22Rv1 (cell line): ENCODE measurements around the gene ENOX2.
"Not testable (repeated sequence)": the region's sequence is repeated elsewhere in the genome, so short reads cannot be mapped to it uniquely, and the experiment has no call there.

Source experiments
- H3K27ac ChIP-seq: fragments of 450-650 bp; 2 replicates; pipeline ENCODE4 v1.5.1; 2017
- ZFX ChIP-seq: fragments of 450-650 bp; IDR thresholded peaks from 2 replicates; pipeline ENCODE4 v1.6.1; 2017; ENCODE audit warnings: antibody characterized with exemption, borderline replicate concordance
- TF ChIP-seq, protein P1 (sequence below): fragments of 450-650 bp; IDR thresholded peaks from 2 replicates; pipeline ENCODE4 v1.5.1; 2017; ENCODE audit warnings: mild to moderate bottlenecking

The ENOX2 gene, protein sequence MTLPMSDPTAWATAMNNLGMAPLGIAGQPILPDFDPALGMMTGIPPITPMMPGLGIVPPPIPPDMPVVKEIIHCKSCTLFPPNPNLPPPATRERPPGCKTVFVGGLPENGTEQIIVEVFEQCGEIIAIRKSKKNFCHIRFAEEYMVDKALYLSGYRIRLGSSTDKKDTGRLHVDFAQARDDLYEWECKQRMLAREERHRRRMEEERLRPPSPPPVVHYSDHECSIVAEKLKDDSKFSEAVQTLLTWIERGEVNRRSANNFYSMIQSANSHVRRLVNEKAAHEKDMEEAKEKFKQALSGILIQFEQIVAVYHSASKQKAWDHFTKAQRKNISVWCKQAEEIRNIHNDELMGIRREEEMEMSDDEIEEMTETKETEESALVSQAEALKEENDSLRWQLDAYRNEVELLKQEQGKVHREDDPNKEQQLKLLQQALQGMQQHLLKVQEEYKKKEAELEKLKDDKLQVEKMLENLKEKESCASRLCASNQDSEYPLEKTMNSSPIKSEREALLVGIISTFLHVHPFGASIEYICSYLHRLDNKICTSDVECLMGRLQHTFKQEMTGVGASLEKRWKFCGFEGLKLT

DNA sequence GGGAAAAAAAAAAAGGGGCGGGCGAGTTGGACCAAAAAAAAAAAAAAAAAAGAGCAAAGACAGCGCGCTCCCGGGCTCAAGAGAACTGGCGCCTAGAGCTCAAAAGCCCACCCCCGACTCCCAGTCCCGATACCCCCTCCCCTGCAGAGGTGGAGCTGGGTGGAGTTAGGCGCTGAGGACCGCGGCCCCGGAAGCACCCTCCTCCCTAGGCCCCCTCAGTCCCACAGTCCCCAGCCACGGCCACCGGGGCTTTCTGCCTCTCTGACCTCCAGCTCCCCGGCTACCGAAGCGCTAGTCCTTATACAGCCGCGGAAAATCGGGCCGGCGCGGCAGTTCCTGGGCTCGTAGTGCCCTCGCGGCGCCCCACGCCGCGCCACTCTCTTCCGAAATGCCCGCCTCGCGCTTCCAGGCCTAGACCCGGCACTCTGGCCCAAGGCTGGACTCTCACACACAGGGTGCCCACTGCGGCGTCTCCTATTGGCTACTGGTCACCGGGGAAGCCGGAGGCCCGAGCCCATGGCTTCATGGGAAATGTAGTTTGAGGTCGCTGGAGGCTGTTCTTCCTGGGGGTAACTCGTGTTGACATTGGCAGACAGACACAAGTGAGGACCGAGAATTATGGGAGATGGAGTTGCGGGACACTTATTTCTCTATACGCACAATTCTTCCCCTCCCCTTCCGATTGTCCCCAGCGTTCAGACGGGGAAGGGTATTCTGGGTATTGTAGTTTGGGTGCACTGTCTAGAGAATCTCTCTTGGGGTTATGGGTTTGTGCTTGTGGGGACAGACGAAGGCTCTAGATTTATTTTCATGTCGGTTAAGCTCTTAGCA, at the start of gene ENOX2:
TSS of gene ENOX2 (minus strand) at position 427 of the 831 bp plus-strand sequence. CDS start 199,993 bp downstream, outside the sequence.
- H3K27ac ChIP-seq, result peak within 1 kb of the TSS; percentile 62
- TF ChIP-seq, protein P1, sequence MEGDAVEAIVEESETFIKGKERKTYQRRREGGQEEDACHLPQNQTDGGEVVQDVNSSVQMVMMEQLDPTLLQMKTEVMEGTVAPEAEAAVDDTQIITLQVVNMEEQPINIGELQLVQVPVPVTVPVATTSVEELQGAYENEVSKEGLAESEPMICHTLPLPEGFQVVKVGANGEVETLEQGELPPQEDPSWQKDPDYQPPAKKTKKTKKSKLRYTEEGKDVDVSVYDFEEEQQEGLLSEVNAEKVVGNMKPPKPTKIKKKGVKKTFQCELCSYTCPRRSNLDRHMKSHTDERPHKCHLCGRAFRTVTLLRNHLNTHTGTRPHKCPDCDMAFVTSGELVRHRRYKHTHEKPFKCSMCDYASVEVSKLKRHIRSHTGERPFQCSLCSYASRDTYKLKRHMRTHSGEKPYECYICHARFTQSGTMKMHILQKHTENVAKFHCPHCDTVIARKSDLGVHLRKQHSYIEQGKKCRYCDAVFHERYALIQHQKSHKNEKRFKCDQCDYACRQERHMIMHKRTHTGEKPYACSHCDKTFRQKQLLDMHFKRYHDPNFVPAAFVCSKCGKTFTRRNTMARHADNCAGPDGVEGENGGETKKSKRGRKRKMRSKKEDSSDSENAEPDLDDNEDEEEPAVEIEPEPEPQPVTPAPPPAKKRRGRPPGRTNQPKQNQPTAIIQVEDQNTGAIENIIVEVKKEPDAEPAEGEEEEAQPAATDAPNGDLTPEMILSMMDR, result no peak
- TF ChIP-seq ZFX, result no peak

DNA sequence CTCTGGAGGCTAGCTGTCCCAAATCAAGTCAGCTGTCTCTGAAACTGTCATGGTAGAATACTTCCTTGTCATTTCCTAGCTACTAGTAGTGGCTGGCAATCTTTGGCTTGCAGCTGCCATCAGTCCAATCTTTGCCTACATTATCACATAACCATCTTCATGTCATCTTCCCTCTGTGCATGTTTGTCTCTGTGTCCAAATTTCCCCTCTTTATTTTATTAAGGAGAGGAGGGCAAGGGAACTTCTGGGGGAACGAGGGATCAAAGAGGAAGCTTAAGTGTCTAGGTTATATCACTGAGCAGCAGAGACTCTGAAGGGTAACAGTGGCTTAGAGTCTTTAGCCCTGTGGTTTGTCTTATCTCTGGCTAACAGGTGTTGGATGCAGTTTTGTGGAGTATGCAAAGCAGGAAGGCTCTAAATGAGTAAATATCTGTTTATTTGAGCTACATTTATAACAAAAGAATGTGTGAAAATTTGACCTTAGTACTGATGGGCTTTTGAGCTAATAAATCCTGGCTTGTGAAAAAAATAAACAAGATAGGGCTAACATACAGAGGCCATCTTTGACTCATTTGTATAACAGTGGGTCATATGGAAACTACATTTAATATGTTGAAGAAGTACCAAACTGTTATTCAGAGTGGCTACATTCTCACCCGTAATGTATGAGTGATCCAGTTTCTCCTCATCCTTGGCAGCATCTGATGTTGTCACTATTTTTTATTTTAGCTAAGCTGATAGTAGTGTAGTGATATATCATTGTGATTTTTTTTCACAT, 49.4 kb upstream of the ENOX2 start:
- TF ChIP-seq, protein P1, result no peak
- no peak for TF ChIP-seq ZFX
- no peak overlapping the region for H3K27ac ChIP-seq

DNA sequence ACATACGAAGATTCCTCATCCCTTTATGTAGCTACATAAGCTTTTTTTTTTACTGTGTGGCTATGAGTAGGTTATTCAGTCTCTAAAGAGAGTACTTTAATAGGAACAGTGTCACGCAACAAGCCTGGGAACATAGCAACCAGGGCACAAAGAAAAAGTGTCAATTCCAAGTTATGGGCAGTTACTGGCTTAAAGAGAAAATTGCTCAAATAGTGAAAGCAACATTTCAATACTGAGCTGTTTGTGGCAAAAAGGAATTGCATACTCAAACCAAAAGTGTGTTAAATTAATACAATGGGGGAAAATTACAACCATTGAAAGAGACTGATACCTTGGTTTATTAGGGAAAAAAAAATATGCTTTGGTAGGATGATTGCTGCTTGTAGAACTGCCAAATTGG, 41.2 kb upstream of the ENOX2 start:
- TF ChIP-seq ZFX, result no peak
- TF ChIP-seq, protein P1, result no peak
- no peak overlapping the region for H3K27ac ChIP-seq

DNA sequence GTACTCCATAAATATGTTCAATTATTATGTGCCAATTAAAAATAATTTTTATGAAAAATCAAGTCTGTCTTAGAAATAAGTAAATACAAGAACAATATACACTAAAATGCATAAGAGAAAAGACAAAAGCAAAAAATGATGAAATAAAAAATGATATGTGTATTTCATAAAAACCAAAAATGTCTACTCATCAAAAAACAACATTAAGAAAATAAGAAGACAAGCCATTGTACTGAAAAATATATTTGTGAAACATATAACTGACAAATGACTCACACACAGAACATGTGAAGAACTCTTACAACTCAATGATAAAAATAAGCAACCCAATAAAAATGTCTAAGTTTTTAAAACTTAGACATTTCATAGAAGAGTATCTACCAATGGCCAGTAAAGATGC, 34.1 kb upstream of the ENOX2 start:
- no peak for TF ChIP-seq ZFX
- TF ChIP-seq, protein P1, result no peak
- H3K27ac ChIP-seq, result no peak overlapping the region

DNA sequence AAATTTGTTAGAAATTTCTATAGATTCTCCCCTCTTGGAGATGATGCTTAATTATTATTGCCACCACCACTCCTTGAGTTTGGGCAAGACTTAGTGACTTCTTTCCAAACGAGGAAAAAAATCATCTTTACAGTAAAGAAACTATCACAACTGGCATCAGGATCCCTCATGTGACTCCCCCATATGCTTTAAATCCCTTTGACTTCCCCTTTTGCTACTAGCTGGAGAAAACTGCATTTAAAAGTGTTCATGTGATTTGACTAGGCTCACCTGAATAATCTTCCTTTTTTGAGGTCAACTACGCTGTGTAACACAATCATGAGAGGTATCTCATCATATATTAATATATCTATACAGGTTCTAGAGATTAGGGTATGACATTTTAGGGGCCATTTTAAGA, 30.3 kb upstream of the ENOX2 start:
- TF ChIP-seq, protein P1, result no peak

DNA sequence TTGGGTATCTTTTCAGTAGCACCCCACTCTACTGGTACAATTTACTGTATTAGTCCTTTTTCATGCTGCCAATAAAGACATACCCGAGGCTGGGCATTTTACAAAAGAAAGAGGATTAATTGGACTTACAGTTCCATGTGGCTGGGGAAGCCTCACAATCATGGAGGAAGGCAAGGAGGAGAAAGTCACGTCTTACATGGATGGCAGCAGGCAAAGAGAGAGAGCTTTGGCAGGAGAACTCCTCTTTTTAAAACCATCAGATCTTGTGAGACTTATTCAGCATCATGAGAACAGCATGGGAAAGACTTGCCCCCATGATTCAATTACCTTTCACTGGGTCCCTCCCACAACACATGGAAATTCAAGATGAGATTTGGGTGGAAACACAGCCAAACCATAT, 17.4 kb upstream of the ENOX2 start:
- not testable (repeated sequence) for H3K27ac ChIP-seq

More for the DNA sequence above, 30.3 kb upstream of the ENOX2 start:
- H3K27ac ChIP-seq, result no peak overlapping the region

DNA sequence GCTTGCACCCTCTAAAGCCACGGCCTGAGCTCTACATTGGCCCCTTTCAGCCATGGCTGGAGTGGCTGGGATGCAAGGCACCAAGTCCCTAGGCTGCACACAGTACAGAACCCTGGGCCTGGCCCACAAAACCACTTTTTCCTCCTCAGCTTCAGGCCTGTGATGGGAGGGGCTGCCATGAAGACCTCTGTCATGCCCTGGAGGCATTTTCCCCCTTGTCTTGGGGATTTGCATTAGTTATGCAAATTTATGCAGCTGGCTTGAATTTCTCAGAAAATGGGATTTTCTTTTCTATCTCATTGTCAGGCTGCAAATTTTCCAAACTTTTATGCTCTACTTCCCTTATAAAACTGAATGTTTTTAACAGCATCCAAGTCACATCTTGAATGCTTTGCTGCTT, 16.7 kb upstream of the ENOX2 start:
- not testable (repeated sequence) for H3K27ac ChIP-seq

DNA sequence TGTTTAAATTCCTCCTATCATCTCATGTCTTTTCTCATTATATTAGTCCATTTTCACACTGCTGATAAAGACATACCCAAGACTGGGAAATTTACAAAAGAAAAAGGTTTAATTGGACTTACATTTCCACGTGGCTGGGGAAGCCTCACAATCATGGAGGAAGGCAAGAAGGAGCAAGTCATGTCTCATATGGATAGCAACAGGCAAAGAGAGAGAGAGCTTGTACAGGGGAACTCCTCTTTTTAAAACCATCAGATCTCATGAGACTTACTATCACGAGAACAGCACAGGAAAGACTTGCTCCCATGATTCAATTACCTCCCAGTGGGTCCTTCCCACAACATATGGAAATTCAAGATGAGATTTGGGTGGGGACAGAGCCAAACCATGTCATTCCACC, 15.5 kb upstream of the ENOX2 start:
- H3K27ac ChIP-seq, result not testable (repeated sequence)
